ENCODE measurements around the gene ZNF227.

DNA sequence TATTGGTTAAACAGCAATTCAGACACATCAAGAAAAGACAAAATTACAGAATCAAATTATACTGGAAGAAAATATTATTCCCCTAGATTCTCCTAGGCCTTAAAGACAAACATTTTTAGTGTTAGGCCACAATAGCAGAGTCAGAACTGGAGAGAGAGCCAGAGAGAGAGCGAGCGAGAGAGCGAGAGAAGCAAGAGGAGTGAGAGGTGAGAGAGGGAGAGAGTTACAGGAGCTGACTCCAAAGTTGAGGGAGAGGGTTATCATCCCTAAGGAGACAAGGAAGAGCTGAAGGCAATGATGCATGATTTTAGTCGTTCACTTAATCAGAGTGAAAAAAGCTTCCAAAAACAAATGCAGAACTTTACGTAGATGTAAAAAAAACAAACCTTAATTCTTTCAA lies 20.2 kb upstream of the ZNF227 start:
- TF ChIP-seq, protein P1, sequence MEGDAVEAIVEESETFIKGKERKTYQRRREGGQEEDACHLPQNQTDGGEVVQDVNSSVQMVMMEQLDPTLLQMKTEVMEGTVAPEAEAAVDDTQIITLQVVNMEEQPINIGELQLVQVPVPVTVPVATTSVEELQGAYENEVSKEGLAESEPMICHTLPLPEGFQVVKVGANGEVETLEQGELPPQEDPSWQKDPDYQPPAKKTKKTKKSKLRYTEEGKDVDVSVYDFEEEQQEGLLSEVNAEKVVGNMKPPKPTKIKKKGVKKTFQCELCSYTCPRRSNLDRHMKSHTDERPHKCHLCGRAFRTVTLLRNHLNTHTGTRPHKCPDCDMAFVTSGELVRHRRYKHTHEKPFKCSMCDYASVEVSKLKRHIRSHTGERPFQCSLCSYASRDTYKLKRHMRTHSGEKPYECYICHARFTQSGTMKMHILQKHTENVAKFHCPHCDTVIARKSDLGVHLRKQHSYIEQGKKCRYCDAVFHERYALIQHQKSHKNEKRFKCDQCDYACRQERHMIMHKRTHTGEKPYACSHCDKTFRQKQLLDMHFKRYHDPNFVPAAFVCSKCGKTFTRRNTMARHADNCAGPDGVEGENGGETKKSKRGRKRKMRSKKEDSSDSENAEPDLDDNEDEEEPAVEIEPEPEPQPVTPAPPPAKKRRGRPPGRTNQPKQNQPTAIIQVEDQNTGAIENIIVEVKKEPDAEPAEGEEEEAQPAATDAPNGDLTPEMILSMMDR (optimal IDR thresholded peaks at IDR 0.05 in 1 of 3, IDR thresholded peaks at IDR 0.05 in 1 of 3, conservative IDR thresholded peaks at IDR 0.05 in 1 of 3; ENCODE audit: extremely low read depth in 1 of 3, insufficient read depth in 2 of 3, low read length in 3 of 3), result no peak
- no peak for TF ChIP-seq EZH2 (IDR thresholded peaks at IDR 0.05; ENCODE audit: low read length)

Data from keratinocyte (primary cell).